HepG2 (cell line): ENCODE results near the gene C9orf50. TPM values are rescaled to one million over a fixed set of nuclear protein-coding genes. Genes with fewer than 3 reads are reported as not detected.

ENCODE experiments used
- FOXA3 ChIP-seq: IDR thresholded peaks from 2 replicates; pipeline ENCODE4 v1.6.1; 2016; ENCODE audit warnings: missing genetic modification reagents, missing compliant biosample characterization
- GABPA ChIP-seq, 2 experiments: IDR thresholded peaks; 2 replicates each; pipeline ENCODE4 v1.6.1; 2011 to 2016; ENCODE audit warnings: low read depth in 2 of 2, low read length in 1 of 2, missing biosample characterization in 1 of 2, missing genetic modification characterization in 1 of 2
- GATAD2A ChIP-seq: IDR thresholded peaks from 2 replicates; pipeline ENCODE4 v1.6.1; 2016
- MAF1 ChIP-seq: sonication (generic); formaldehyde crosslinking; IDR thresholded peaks from 2 replicates; pipeline ENCODE4 v1.5.0; 2020; ENCODE audit warnings: missing genetic modification reagents, borderline replicate concordance
- MED1 ChIP-seq: sonication (generic); formaldehyde crosslinking; IDR thresholded peaks from 2 replicates; pipeline ENCODE4 v1.4.0; 2020; ENCODE audit warnings: missing genetic modification reagents
- PHF21A ChIP-seq: sonication (generic); formaldehyde crosslinking; IDR thresholded peaks from 2 replicates; pipeline ENCODE4 v1.5.0; 2020; ENCODE audit warnings: mild to moderate bottlenecking, missing genetic modification reagents
- ZNF451 ChIP-seq: sonication (generic); formaldehyde crosslinking; IDR thresholded peaks from 2 replicates; pipeline ENCODE4 v1.5.0; 2020; ENCODE audit warnings: mild to moderate bottlenecking, missing genetic modification reagents
- polyA plus RNA-seq, 8 experiments: library from polyadenylated mRNA; depleted of rRNA in 3 of 8; stranded (reverse) in 7 of 8; unstranded in 1 of 8; fragments of >200 nt; fragmentation: Illumina TruSeq in 4 of 8; extraction: Trizol in 4 of 8; gene quantifications; 2 replicates each; pipeline versions ENCODE4 v1.2.1 to v1.2.3, GENCODE V29; 2011 to 2016; ENCODE audit warnings: low read depth in 4 of 8, missing spikeins in 1 of 8, mixed read lengths in 1 of 8; ENCODE audit not compliant: insufficient read depth in 1 of 8
- total RNA-seq, 5 experiments: library from RNA; depleted of rRNA; stranded (reverse); fragments of >200 nt; fragmentation: Illumina TruSeq; extraction: Trizol; gene quantifications; 2 replicates each; pipeline ENCODE4 v1.2.3, GENCODE V29; 2016; ENCODE audit warnings: low read depth in 1 of 5
- TF ChIP-seq, protein P1 (sequence below), 2 experiments: fragments of 450-650 bp in 1 of 2; sonication (generic) in 1 of 2; formaldehyde crosslinking in 1 of 2; IDR thresholded peaks; 2 replicates each; pipeline versions ENCODE4 v1.6.1 to v1.8.0; 2016 to 2022; ENCODE audit warnings: antibody characterized with exemption in 1 of 2, mild to moderate bottlenecking in 1 of 2, missing genetic modification reagents in 1 of 2
- TF ChIP-seq, protein P2 (sequence below): sonication (generic); formaldehyde crosslinking; IDR thresholded peaks from 2 replicates; pipeline ENCODE4 v1.9.0; 2021; ENCODE audit warnings: mild to moderate bottlenecking, missing genetic modification reagents
- TF ChIP-seq, protein P3 (sequence below): sonication (generic); formaldehyde crosslinking; IDR thresholded peaks from 2 replicates; pipeline ENCODE4 v1.8.0; 2023; ENCODE audit warnings: mild to moderate bottlenecking, missing genetic modification reagents

Gene C9orf50
- total and polyA plus RNA-seq, 2 of the 13 experiments (the other 11 are each of a cell fraction or from before 2014, with no cell fraction given) = not detected

DNA sequence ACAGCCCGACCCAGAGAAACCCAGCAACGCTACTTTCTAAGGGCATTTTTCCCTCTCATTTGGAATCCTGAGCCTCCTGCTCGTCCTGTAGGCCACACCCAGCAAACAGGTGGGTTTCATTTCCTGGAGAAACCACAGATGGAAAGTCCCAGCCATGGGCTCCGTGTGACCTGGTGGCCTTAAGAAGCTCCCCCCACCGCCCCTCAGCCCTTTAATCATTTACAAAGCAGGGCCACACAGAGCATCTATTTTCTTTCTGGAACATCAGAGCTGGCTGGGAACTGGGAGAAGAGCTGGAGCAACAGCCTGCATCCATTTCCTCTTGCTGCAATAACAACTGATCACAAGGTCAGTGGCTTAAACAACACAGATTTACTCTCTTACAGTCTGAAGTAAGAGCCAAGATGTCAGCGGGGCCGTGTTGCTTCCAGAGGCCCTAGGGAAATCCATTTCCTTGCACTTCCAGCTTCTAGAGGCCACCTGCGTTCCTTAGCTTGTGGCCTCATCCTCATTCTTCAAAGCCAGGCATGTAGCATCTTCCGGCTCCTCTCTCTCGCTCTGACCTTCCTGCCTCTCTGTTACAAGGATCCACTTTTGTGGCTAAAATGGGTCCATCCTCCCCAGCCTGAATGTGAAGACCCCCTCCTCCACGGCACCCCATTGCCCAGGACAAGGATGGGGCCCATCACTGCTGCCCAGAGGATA lies 40.5 kb downstream of the C9orf50 start (continued):
- TF ChIP-seq, protein P1, sequence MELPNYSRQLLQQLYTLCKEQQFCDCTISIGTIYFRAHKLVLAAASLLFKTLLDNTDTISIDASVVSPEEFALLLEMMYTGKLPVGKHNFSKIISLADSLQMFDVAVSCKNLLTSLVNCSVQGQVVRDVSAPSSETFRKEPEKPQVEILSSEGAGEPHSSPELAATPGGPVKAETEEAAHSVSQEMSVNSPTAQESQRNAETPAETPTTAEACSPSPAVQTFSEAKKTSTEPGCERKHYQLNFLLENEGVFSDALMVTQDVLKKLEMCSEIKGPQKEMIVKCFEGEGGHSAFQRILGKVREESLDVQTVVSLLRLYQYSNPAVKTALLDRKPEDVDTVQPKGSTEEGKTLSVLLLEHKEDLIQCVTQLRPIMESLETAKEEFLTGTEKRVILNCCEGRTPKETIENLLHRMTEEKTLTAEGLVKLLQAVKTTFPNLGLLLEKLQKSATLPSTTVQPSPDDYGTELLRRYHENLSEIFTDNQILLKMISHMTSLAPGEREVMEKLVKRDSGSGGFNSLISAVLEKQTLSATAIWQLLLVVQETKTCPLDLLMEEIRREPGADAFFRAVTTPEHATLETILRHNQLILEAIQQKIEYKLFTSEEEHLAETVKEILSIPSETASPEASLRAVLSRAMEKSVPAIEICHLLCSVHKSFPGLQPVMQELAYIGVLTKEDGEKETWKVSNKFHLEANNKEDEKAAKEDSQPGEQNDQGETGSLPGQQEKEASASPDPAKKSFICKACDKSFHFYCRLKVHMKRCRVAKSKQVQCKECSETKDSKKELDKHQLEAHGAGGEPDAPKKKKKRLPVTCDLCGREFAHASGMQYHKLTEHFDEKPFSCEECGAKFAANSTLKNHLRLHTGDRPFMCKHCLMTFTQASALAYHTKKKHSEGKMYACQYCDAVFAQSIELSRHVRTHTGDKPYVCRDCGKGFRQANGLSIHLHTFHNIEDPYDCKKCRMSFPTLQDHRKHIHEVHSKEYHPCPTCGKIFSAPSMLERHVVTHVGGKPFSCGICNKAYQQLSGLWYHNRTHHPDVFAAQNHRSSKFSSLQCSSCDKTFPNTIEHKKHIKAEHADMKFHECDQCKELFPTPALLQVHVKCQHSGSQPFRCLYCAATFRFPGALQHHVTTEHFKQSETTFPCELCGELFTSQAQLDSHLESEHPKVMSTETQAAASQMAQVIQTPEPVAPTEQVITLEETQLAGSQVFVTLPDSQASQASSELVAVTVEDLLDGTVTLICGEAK (IDR thresholded peaks at IDR 0.05) = no peak
- TF ChIP-seq, protein P1 (CRISPR knock-in tag; IDR thresholded peaks at IDR 0.05) = no peak
- TF ChIP-seq GABPA (IDR thresholded peaks at IDR 0.05; ENCODE audit: low read depth, low read length) = no peak
- TF ChIP-seq GABPA (CRISPR knock-in tag; IDR thresholded peaks at IDR 0.05; ENCODE audit: low read depth) = no peak
- TF ChIP-seq, protein P2, sequence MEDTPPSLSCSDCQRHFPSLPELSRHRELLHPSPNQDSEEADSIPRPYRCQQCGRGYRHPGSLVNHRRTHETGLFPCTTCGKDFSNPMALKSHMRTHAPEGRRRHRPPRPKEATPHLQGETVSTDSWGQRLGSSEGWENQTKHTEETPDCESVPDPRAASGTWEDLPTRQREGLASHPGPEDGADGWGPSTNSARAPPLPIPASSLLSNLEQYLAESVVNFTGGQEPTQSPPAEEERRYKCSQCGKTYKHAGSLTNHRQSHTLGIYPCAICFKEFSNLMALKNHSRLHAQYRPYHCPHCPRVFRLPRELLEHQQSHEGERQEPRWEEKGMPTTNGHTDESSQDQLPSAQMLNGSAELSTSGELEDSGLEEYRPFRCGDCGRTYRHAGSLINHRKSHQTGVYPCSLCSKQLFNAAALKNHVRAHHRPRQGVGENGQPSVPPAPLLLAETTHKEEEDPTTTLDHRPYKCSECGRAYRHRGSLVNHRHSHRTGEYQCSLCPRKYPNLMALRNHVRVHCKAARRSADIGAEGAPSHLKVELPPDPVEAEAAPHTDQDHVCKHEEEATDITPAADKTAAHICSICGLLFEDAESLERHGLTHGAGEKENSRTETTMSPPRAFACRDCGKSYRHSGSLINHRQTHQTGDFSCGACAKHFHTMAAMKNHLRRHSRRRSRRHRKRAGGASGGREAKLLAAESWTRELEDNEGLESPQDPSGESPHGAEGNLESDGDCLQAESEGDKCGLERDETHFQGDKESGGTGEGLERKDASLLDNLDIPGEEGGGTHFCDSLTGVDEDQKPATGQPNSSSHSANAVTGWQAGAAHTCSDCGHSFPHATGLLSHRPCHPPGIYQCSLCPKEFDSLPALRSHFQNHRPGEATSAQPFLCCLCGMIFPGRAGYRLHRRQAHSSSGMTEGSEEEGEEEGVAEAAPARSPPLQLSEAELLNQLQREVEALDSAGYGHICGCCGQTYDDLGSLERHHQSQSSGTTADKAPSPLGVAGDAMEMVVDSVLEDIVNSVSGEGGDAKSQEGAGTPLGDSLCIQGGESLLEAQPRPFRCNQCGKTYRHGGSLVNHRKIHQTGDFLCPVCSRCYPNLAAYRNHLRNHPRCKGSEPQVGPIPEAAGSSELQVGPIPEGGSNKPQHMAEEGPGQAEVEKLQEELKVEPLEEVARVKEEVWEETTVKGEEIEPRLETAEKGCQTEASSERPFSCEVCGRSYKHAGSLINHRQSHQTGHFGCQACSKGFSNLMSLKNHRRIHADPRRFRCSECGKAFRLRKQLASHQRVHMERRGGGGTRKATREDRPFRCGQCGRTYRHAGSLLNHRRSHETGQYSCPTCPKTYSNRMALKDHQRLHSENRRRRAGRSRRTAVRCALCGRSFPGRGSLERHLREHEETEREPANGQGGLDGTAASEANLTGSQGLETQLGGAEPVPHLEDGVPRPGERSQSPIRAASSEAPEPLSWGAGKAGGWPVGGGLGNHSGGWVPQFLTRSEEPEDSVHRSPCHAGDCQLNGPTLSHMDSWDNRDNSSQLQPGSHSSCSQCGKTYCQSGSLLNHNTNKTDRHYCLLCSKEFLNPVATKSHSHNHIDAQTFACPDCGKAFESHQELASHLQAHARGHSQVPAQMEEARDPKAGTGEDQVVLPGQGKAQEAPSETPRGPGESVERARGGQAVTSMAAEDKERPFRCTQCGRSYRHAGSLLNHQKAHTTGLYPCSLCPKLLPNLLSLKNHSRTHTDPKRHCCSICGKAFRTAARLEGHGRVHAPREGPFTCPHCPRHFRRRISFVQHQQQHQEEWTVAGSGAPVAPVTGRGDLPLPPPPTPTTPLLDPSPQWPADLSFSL (CRISPR knock-in tag) = no peak
- no peak for TF ChIP-seq MAF1 (CRISPR knock-in tag)
- TF ChIP-seq ZNF451 (CRISPR knock-in tag) = no peak
- TF ChIP-seq, protein P3, sequence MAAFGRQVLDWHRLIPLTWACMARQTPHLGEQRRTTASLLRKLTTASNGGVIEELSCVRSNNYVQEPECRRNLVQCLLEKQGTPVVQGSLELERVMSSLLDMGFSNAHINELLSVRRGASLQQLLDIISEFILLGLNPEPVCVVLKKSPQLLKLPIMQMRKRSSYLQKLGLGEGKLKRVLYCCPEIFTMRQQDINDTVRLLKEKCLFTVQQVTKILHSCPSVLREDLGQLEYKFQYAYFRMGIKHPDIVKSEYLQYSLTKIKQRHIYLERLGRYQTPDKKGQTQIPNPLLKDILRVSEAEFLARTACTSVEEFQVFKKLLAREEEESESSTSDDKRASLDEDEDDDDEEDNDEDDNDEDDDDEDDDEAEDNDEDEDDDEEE (CRISPR knock-in tag) = no peak
- peak; percentile 64; the same call in 1 of the 2 replicates for TF ChIP-seq PHF21A (CRISPR knock-in tag)
- TF ChIP-seq MED1 (CRISPR knock-in tag) = peak; percentile 86
- TF ChIP-seq GATAD2A (CRISPR knock-in tag) = peak; percentile 67
- TF ChIP-seq FOXA3 (CRISPR knock-in tag) = peak; percentile 43
